GM23338 (cell line): ENCODE measurements around the gene PPP1R9A.

Experiments
- EZH2 ChIP-seq: fragments of 200-600 bp; sonication (generic); IDR thresholded peaks from one replicate; pipeline ENCODE4 v1.8.0; 2017; ENCODE audit warnings: antibody characterized with exemption, mild to moderate bottlenecking, low read depth; ENCODE audit not compliant: unreplicated experiment
- EZH2phosphoT487 ChIP-seq: fragments of 200-600 bp; sonication (generic); IDR thresholded peaks from one replicate; pipeline ENCODE4 v1.8.1; 2018; ENCODE audit warnings: antibody characterized with exemption; ENCODE audit not compliant: unreplicated experiment
- NANOG ChIP-seq: IDR thresholded peaks from 2 replicates; pipeline ENCODE4 v1.6.1; 2016; ENCODE audit warnings: antibody characterized with exemption, borderline replicate concordance
- POLR2AphosphoS5 ChIP-seq: IDR thresholded peaks from 2 replicates; pipeline ENCODE4 v1.6.1; 2016; ENCODE audit warnings: antibody characterized with exemption, low read depth
- TF ChIP-seq, protein P1 (sequence below), 2 experiments: fragments of 200-600 bp in 1 of 2; sonication (generic) in 1 of 2; conservative IDR thresholded peaks; 2 replicates each; pipeline versions ENCODE4 v1.5.1 to v1.6.1; 2016 to 2017; ENCODE audit warnings: antibody characterized with exemption in 2 of 2, low read depth in 2 of 2, mild to moderate bottlenecking in 2 of 2, moderate library complexity in 1 of 2
- TF ChIP-seq, protein P2 (sequence below): IDR thresholded peaks from one replicate; pipeline ENCODE4 v1.6.1; 2018; ENCODE audit warnings: antibody characterized with exemption; ENCODE audit not compliant: unreplicated experiment

- TF ChIP-seq, protein P1, sequence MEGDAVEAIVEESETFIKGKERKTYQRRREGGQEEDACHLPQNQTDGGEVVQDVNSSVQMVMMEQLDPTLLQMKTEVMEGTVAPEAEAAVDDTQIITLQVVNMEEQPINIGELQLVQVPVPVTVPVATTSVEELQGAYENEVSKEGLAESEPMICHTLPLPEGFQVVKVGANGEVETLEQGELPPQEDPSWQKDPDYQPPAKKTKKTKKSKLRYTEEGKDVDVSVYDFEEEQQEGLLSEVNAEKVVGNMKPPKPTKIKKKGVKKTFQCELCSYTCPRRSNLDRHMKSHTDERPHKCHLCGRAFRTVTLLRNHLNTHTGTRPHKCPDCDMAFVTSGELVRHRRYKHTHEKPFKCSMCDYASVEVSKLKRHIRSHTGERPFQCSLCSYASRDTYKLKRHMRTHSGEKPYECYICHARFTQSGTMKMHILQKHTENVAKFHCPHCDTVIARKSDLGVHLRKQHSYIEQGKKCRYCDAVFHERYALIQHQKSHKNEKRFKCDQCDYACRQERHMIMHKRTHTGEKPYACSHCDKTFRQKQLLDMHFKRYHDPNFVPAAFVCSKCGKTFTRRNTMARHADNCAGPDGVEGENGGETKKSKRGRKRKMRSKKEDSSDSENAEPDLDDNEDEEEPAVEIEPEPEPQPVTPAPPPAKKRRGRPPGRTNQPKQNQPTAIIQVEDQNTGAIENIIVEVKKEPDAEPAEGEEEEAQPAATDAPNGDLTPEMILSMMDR (conservative IDR thresholded peaks at IDR 0.05; ENCODE audit: low read depth in 2 of 2) = no peak
- TF ChIP-seq, protein P2, sequence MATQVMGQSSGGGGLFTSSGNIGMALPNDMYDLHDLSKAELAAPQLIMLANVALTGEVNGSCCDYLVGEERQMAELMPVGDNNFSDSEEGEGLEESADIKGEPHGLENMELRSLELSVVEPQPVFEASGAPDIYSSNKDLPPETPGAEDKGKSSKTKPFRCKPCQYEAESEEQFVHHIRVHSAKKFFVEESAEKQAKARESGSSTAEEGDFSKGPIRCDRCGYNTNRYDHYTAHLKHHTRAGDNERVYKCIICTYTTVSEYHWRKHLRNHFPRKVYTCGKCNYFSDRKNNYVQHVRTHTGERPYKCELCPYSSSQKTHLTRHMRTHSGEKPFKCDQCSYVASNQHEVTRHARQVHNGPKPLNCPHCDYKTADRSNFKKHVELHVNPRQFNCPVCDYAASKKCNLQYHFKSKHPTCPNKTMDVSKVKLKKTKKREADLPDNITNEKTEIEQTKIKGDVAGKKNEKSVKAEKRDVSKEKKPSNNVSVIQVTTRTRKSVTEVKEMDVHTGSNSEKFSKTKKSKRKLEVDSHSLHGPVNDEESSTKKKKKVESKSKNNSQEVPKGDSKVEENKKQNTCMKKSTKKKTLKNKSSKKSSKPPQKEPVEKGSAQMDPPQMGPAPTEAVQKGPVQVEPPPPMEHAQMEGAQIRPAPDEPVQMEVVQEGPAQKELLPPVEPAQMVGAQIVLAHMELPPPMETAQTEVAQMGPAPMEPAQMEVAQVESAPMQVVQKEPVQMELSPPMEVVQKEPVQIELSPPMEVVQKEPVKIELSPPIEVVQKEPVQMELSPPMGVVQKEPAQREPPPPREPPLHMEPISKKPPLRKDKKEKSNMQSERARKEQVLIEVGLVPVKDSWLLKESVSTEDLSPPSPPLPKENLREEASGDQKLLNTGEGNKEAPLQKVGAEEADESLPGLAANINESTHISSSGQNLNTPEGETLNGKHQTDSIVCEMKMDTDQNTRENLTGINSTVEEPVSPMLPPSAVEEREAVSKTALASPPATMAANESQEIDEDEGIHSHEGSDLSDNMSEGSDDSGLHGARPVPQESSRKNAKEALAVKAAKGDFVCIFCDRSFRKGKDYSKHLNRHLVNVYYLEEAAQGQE = no peak
- TF ChIP-seq EZH2 (no peak), POLR2AphosphoS5 (no peak), NANOG (no peak), EZH2phosphoT487 (no peak)
Measured at GRCh38 chr7:94962661-94963060, 55.3 kb downstream of the PPP1R9A start.
